Thyroid gland (tissue), 4 donors: Measurements from ENCODE around the gene OR5H15. TPM values are rescaled to one million over a fixed set of nuclear protein-coding genes. Genes with fewer than 3 reads are reported as not detected.
"Not testable (repeated sequence)": the region's sequence is repeated elsewhere in the genome, so short reads cannot be mapped to it uniquely, and the experiment has no call there.

ENCODE experiments used
- DNase-seq, 2 donors: peaks; one replicate each; pipeline ENCODE4 v3.0.0-alpha.2; 2019
- H3K27ac ChIP-seq, 3 donors: fragments of 200-600 bp; sonication (generic); 1 replicate in 2 of 3; 2 replicates in 1 of 3; pipeline ENCODE4 v1.5.1; 2016 to 2019; ENCODE audit warnings: mild to moderate bottlenecking in 1 of 3, moderate library complexity in 1 of 3
- H3K27me3 ChIP-seq: fragments of 200-600 bp; sonication (generic); one replicate; pipeline ENCODE4 v1.5.1; 2019
- H3K36me3 ChIP-seq, 2 donors: fragments of 200-600 bp; sonication (generic); one replicate each; pipeline ENCODE4 v1.5.1; 2016 to 2019
- H3K4me1 ChIP-seq, 2 donors: fragments of 200-600 bp; sonication (generic); one replicate each; pipeline ENCODE4 v1.5.1; 2017 to 2019
- H3K4me3 ChIP-seq, 3 donors: fragments of 200-600 bp; sonication (generic); replicated peaks in 1 of 3; 1 replicate in 2 of 3; 2 replicates in 1 of 3; pipeline ENCODE4 v1.5.1; 2016; ENCODE audit warnings: mild to moderate bottlenecking in 1 of 3
- H3K9me3 ChIP-seq: fragments of 200-600 bp; sonication (generic); one replicate; pipeline ENCODE4 v1.5.1; 2017
- CTCF ChIP-seq, 6 experiments: fragments of 200-600 bp in 3 of 6; fragments of 450-650 bp in 3 of 6; sonication (generic) in 3 of 6; IDR thresholded peaks; one replicate each; pipeline ENCODE4 v1.5.1; 2016 to 2019; ENCODE audit warnings: antibody characterized with exemption in 6 of 6, mild to moderate bottlenecking in 2 of 6, inconsistent platforms in 1 of 6, moderate library complexity in 1 of 6
- POLR2A ChIP-seq, 2 donors: fragments of 450-650 bp; IDR thresholded peaks; one replicate each; pipeline ENCODE4 v1.6.1; 2017; ENCODE audit warnings: antibody characterized with exemption in 2 of 2, mild to moderate bottlenecking in 2 of 2, moderate library complexity in 1 of 2
- WGBS, 2 donors: methylation state at CpG; one replicate each; pipeline ENCODE4 v1.1.5; 2017; 5-methylcytosine and 5-hydroxymethylcytosine counted together
- intact Hi-C: fragments of 100-400 bp; cut with DNase I; formaldehyde crosslinking; loops from one replicate; pipeline ENCODE4 v1.15.1; 2023
- total RNA-seq, 4 donors: library from RNA; depleted of rRNA; stranded (reverse); fragments of >200 nt; gene quantifications; one replicate each; pipeline ENCODE4 v1.2.3, GENCODE V29; 2016

Gene OR5H15
- total RNA-seq, 4 donors from 2014 or later: not detected

GRCh38 chr3:98180319-98180890 is 13.9 kb downstream of the OR5H15 start:
- H3K27ac ChIP-seq: no peak overlapping the region
- intact Hi-C loops: no loop called here
- no peaks in the 10 kb centered on the region for H3K36me3 ChIP-seq
- no peaks in the 10 kb centered on the region for H3K27me3 ChIP-seq
- no peaks in the 10 kb centered on the region for H3K9me3 ChIP-seq
- H3K4me1 ChIP-seq: no peaks in the 10 kb centered on the region
- no peak for DNase-seq
- no peak overlapping the region for H3K4me3 ChIP-seq
- TF ChIP-seq CTCF (IDR thresholded peaks at IDR 0.05): no peak
- WGBS, 2 donors: 88 to 92% methylated on average over 3 of the region's 3 CpGs

- H3K9me3 ChIP-seq: no peaks in the 10 kb centered on the region
- intact Hi-C loops: no loop called here
- H3K4me3 ChIP-seq: no peak overlapping the region
- H3K4me1 ChIP-seq: no peaks in the 10 kb centered on the region
- TF ChIP-seq CTCF (IDR thresholded peaks at IDR 0.05) (no peak), POLR2A (IDR thresholded peaks at IDR 0.05) (no peak)
- H3K36me3 ChIP-seq: no peaks in the 10 kb centered on the region
- no peak for DNase-seq
- H3K27me3 ChIP-seq: no peaks in the 10 kb centered on the region
- no peak overlapping the region for H3K27ac ChIP-seq
Observed at GRCh38 chr3:98182196-98182595, 15.7 kb downstream of the OR5H15 start.

GRCh38 chr3:98185180-98185579 is 18.7 kb downstream of the OR5H15 start:
- no peak for DNase-seq
- intact Hi-C loops: no loop called here
- no peak overlapping the region for H3K27ac ChIP-seq
- H3K4me3 ChIP-seq: no peak overlapping the region
- no peaks in the 10 kb centered on the region for H3K4me1 ChIP-seq
- no peaks in the 10 kb centered on the region for H3K36me3 ChIP-seq
- H3K27me3 ChIP-seq: no peaks in the 10 kb centered on the region
- H3K9me3 ChIP-seq: no peaks in the 10 kb centered on the region
- no peak for TF ChIP-seq CTCF (IDR thresholded peaks at IDR 0.05)
- no peak for TF ChIP-seq POLR2A (IDR thresholded peaks at IDR 0.05)

- Histone ChIP-seq H3K36me3 (no peaks in the 10 kb centered on the region), H3K4me1 (no peaks in the 10 kb centered on the region), H3K9me3 (no peaks in the 10 kb centered on the region), H3K27me3 (no peaks in the 10 kb centered on the region), H3K4me3 (no peak overlapping the region), H3K27ac (no peak overlapping the region)
- intact Hi-C loops: no loop called here
- TF ChIP-seq POLR2A (IDR thresholded peaks at IDR 0.05): no peak
- TF ChIP-seq CTCF (IDR thresholded peaks at IDR 0.05): no peak
- no peak for DNase-seq
- 15 to 45% methylated on average over 3 of the region's 3 CpGs for WGBS, 2 donors
Observed at GRCh38 chr3:98188545-98188944, 22.0 kb downstream of the OR5H15 start.

- H3K27me3 ChIP-seq, H3K9me3 ChIP-seq, DNase-seq, H3K27ac ChIP-seq, H3K4me1 ChIP-seq, H3K36me3 ChIP-seq, H3K4me3 ChIP-seq, intact Hi-C loops: not testable (repeated sequence)
Observed at GRCh38 chr3:98190911-98191310, 24.4 kb downstream of the OR5H15 start.

GRCh38 chr3:98196293-98196692 is 29.8 kb downstream of the OR5H15 start:
- H3K4me1 ChIP-seq, intact Hi-C loops, H3K36me3 ChIP-seq, H3K27ac ChIP-seq, H3K27me3 ChIP-seq, DNase-seq, H3K9me3 ChIP-seq, H3K4me3 ChIP-seq: not testable (repeated sequence)
- WGBS, 2 donors: 80 to 81% methylated on average over 2 of the region's 2 CpGs
